Smooth muscle cell of the coronary artery (primary cell): ENCODE data around the gene REG3G. TPM values are rescaled to one million over a fixed set of nuclear protein-coding genes. Genes with fewer than 3 reads are reported as not detected.

Experiments
- total RNA-seq: library from RNA; depleted of rRNA; stranded (reverse); fragments of >200 nt; gene quantifications from 2 replicates; pipeline ENCODE4 v1.2.3, GENCODE V29; 2014; ENCODE audit warnings: low replicate concordance

Gene REG3G
- total RNA-seq, result not detected in 2 replicates

GRCh38 chr2:79025421-79025820, at the start of gene REG3G:
Gene REG3G (plus strand): TSS chr2:79025702. CDS start chr2:79026094, 392 bp downstream.

Other genes with a start within 250 kb of the REG3G start
- not detected in 2 replicates for gene REG1B, start 62.3 kb downstream of the REG3G start, total RNA-seq
- not detected in 2 replicates for gene REG1A, start 94.8 kb downstream of the REG3G start, total RNA-seq
- not detected in 2 replicates for gene REG3A, start 134.1 kb downstream of the REG3G start, total RNA-seq